Epithelial cell of proximal tubule (primary cell): ENCODE data around the gene PGBD5. TPM values are rescaled to one million over a fixed set of nuclear protein-coding genes. Genes with fewer than 3 reads are reported as not detected.

Experiments used
- DNase-seq: peaks from one replicate; pipeline ENCODE4 v3.0.0-alpha.2; 2011; ENCODE audit warnings: low read depth
- H3K4me3 ChIP-seq: 2 replicates; pipeline ENCODE4 v1.5.1; 2011; ENCODE audit warnings: low read depth, mild to moderate bottlenecking, low read length
- total RNA-seq: library from RNA; depleted of rRNA; stranded (reverse); fragments of >200 nt; gene quantifications from 2 replicates; pipeline ENCODE4 v1.2.3, GENCODE V29; 2015
- TF ChIP-seq, protein P1 (sequence below): conservative IDR thresholded peaks from 2 replicates; pipeline ENCODE4 v1.5.1; 2012; ENCODE audit warnings: low read depth, mild to moderate bottlenecking, low read length

The PGBD5 gene
- total RNA-seq, 1 donor from 2014 or later, result 18.0 TPM

DNA sequence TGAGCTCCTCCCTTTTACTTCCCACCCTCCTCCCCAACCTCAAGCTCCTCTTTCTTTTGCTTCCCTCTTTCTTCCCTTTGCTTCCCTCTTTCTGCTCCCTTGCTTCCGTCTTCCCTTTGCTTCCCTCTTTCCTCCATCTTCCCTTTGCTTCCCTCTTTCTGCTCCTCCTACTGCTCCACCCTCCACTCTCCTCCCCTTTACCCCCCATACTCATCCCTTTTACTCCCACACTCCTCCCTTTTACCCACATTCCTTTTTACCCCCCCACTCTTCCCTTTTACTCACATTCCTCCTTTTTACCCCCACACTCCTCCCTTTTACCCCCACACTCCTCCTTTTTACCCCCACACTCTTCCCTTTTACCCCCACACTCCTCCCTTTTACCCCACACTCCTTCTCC lies 30.2 kb downstream of the PGBD5 start:
- no peak overlapping the region for H3K4me3 ChIP-seq
- TF ChIP-seq, protein P1, sequence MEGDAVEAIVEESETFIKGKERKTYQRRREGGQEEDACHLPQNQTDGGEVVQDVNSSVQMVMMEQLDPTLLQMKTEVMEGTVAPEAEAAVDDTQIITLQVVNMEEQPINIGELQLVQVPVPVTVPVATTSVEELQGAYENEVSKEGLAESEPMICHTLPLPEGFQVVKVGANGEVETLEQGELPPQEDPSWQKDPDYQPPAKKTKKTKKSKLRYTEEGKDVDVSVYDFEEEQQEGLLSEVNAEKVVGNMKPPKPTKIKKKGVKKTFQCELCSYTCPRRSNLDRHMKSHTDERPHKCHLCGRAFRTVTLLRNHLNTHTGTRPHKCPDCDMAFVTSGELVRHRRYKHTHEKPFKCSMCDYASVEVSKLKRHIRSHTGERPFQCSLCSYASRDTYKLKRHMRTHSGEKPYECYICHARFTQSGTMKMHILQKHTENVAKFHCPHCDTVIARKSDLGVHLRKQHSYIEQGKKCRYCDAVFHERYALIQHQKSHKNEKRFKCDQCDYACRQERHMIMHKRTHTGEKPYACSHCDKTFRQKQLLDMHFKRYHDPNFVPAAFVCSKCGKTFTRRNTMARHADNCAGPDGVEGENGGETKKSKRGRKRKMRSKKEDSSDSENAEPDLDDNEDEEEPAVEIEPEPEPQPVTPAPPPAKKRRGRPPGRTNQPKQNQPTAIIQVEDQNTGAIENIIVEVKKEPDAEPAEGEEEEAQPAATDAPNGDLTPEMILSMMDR, result no peak
- DNase-seq, result no peak

DNA sequence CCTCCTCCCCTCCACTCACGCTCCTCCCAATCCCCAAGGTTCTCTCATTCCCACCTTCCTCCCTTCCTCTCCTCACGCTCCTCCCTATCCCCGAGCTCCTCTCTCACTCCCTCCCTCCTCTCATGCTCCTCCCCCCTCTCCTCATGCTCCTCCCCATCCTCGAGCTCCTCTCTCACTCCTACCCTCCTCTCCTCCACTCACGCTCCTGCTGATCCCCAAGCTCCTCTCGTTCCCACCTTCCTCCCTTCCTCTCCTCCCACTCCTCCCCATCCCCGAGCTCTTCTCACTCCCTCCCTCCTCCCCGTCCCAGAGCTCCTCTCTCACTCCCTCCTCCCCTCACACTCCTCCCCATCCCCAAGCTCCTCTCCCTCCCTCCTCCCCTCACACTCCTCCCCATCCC lies 31.4 kb downstream of the PGBD5 start:
- TF ChIP-seq, protein P1, result no peak
- H3K4me3 ChIP-seq, result no peak overlapping the region
- no peak for DNase-seq

DNA sequence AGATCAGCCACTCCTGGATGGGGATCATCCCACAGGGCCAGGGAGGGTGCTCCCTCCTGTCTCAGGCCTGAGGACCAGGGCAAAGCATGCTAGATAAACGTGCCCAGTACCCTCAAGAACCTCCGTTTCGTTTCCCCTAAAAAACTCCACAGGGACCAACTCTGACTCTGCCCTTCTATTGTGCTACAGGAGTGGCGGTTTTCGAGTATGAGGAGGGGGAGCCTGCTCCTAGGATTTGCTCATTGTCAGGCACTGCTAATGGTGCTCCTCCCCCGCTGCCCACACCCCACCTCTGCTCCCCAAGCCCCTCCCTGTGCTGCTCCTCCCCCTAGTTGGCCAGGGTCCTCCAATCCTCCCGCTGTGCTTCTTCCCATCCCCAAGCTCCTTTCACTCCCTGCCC lies 32.0 kb downstream of the PGBD5 start:
- H3K4me3 ChIP-seq, result no peak overlapping the region
- no peak for DNase-seq
- TF ChIP-seq, protein P1, result no peak

DNA sequence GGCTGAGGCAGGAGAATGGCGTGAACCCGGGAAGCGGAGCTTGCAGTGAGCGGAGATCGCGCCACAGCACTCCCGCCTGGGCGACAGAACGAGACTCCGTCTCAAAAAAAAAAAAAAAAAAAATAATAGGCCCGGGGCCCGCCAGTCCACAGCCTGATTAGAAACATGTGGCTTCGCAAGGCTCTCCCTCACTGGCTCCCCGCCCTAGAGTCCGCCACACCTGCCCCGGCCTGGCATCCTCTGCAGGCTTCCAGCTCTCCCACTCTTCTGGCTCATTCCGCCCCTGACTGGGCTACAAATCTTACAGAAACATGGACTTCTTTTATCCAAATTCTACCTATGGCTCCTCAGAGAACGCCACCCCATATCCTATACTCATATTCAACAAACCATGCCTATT lies 32.4 kb downstream of the PGBD5 start:
- DNase-seq, result no peak
- no peak overlapping the region for H3K4me3 ChIP-seq
- TF ChIP-seq, protein P1, result no peak

DNA sequence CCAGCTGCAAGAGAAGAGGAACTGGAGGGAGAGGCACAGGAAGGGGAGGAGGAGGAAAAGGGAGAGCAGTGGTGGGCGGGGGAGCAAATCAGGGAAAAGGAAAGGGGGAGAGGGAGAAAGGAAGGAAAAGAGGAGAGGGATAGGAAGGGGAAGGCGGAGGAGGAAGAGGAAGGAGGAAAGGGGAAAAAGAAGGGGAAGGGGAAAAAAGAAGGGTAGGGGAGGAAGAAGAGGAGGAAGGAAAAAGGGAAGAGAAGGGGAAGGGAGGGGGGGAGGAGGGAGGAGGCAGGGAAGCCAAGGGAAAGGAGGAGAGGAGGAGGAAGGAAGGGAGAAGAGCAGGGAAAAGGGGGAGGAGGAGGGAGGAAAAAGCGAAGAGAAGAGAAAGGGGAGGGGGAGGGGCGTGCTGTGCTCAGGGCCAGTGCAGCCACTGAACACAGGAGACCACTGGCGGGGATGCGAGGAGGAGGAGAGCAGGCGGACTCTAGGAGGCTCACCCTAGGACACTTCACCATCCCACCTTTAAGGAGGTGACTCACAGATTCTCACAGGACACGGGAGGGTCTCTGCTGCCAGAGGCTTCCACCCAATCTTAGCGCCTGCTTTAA lies 33.1 kb downstream of the PGBD5 start:
- H3K4me3 ChIP-seq, result no peak overlapping the region
- no peak for DNase-seq
- TF ChIP-seq, protein P1, result no peak

DNA sequence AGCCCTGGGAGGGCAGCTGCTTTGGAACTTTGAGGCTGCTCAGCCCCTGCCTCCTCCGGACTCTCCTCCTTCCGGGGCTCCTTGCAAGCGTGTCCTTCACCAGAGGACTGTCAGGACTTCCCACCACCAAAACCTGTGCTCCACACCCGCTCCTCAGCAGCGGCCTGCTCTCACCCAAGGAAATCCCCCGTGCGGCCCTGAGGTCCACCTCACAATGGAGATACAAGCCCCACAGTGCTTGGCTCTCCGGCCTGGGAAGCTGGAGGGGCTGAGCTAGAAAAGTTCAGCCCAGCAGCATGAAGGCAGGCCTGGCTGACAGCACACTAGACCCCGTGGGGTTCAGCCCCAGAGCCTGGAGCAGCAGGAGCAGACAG lies 33.6 kb downstream of the PGBD5 start:
- no peak overlapping the region for H3K4me3 ChIP-seq
- TF ChIP-seq, protein P1, result no peak

DNA sequence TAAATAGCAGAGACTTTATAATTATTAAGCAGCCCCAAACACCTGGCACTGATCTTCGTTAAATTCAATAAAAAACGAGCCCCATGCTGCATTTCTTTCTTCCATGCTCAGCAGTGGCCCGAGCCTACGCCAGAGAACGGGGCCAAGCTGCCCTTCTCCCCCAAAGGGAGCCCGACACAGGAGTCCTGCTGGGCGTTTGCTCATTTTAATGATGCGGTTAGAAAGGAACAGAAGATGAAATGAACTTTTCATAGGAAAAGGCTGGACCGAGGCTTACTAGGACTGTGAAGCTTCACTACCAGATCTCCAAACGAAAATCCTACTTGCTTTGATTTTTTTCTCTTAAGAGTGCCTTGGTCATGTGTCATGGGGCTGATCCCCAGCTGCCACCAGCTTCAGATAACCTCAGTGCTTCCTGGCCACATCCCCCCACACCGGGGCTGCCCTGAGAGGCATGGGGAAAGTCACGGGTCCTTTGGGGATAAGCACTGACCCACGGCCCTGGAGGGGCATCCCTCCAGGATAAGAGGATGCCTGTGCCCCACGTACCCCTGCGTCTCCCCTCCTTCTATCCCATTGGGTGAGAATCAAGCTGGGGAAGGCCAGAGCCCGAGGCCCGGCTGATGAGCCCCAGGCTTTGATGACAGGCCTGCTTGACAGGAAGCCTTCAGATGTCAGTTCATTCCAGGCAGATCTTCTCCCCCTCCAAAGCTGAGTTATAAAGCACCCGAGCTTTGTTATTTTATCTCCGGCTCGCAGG lies 34.2 kb downstream of the PGBD5 start:
- DNase-seq, result no peak
- H3K4me3 ChIP-seq, result no peak overlapping the region
- TF ChIP-seq, protein P1, result no peak

More for the DNA sequence above, 33.6 kb downstream of the PGBD5 start:
- no peak for DNase-seq
